Stimulated activated CD8-positive, alpha-beta memory T cell treated with anti-CD3 and anti-CD28 coated beads, Interleukin-4, amount 100 ng/mL, for 48 hours (primary cell): Measurements from ENCODE around the gene ATOH1.

Experiments used
- DNase-seq: peaks from one replicate; pipeline ENCODE4 v3.0.0-alpha.2; 2020

The ATOH1 gene, protein sequence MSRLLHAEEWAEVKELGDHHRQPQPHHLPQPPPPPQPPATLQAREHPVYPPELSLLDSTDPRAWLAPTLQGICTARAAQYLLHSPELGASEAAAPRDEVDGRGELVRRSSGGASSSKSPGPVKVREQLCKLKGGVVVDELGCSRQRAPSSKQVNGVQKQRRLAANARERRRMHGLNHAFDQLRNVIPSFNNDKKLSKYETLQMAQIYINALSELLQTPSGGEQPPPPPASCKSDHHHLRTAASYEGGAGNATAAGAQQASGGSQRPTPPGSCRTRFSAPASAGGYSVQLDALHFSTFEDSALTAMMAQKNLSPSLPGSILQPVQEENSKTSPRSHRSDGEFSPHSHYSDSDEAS

DNA sequence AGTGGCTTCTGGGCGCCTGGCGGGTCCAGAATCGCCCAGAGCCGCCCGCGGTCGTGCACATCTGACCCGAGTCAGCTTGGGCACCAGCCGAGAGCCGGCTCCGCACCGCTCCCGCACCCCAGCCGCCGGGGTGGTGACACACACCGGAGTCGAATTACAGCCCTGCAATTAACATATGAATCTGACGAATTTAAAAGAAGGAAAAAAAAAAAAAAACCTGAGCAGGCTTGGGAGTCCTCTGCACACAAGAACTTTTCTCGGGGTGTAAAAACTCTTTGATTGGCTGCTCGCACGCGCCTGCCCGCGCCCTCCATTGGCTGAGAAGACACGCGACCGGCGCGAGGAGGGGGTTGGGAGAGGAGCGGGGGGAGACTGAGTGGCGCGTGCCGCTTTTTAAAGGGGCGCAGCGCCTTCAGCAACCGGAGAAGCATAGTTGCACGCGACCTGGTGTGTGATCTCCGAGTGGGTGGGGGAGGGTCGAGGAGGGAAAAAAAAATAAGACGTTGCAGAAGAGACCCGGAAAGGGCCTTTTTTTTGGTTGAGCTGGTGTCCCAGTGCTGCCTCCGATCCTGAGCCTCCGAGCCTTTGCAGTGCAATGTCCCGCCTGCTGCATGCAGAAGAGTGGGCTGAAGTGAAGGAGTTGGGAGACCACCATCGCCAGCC is at the start of gene ATOH1:
TSS of gene ATOH1 (plus strand) at position 422 of the 663 bp plus-strand sequence. CDS start at position 596, 174 bp downstream.
- no peak for DNase-seq

DNA sequence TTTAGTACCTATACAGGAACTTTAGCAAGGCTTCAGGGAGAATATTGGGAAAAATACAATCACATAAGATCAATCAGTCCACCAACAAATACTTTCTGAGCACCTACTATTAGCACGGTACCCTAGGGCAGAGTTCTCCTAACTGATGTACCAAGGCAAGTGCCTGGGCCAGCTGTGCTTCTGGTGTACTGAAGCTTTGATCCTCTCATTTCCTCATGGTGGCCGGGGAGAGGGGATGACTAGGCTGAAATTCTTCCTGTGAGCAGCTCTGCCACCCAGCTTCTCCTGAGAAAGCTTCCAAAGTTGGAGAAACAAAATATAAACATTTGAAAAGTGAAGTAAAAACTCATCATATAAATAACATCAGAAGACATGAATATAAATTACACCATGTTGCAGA is 49.3 kb upstream of the ATOH1 start:
- no peak for DNase-seq

DNA sequence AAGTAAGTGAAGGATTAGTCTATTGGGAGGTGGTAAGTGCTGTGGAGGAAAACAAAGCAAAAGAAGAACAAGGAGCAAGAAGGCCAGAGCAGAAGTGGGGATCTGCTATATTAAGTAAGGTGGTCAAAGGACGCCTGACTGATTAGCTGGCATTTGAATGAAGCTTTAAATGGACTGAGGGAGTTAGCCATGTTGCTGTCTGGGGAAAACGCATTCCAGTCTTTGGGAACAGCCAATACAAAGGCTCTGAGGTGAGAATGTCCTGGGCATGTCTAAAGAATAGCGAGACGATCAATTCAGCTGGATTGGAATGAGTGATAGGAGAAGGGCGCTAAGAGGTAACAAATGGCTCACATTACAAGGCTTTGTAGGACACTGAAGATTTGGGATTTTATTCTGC is 48.5 kb upstream of the ATOH1 start:
- DNase-seq: no peak

DNA sequence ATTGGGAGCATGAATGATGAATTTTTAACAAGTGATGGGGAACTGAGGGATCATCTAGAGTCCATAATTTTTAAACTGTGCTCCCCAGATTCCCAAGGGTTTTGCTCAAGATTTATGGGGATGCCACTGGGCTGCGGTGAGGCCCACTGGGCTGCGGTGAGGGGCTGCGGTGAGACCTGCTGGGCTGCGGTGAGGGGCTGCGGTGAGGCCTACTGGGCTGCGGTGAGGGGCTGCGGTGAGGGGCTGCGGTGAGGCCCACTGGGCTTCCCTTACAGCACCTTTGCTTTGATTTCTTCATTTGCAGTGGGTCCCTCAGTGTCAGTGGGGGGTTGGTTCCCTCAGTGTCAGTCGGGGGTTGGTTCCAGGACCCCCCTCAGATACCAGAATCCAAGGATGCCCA is 47.4 kb upstream of the ATOH1 start:
- DNase-seq: no peak

DNA sequence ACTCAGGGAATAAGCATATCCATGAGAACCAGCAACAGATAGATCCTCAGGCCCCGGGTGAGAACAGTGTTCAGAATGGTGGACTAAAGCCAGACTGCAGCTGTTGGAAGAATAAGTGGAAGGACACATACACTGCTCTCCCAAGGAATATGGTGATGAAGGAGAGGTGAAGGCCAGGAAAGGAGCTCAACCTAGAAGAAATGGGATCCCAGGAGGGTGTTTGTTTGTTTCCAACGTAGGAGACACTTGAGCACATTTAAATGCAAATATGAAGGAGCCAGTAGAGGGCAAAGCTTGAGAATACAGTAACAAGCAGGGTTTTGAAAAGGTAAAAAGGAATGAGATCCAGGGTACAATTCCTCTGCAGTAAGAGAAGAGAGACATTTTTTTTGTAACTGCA is 42.4 kb upstream of the ATOH1 start:
- DNase-seq: no peak

DNA sequence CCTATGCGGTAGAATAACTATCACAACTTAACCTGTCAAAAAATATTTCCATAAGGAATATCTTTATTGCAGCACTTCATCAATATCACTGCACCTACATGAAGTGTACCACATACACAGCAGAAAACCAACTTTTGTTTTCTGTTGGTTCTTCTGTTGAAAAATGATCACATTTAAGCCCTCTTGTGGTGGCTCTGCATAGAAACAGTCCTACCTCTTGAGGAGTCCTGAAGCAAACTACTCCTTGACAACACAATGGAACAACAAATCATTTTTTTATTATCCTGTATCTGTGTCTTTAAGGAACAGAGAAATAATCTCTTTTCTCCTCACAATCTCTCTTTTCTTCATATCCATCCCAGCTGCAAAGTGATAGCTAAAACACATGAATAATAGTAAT is 39.8 kb upstream of the ATOH1 start:
- no peak for DNase-seq

DNA sequence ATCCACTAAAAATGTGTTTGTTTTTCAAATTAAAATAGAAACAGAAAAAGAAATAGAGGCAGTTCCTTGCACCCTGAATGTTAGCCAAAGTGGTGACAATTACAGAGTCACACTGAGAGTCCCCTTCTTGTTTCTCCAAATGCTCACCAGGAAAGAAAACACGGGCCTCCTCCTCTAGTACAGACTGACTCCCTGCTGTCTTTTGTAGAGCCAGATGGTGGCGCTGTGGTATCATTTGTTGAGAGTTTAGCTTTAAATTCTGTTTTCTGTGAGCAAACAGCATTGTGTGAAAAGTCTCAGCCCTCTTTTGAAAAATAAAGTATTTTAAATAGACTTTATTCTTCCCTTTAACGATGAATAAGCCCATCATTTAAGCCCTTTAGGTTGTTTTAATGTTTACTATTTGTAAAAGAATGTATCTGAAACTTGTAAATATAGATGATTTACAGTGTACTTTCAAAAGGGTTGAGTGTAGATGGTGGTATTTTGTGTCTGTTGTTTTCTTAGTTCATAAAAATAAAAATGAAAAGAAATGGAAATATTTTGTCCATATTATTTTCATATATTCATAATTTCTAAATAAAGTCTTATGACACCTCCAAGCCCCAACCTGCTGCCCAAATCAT is 36.9 kb upstream of the ATOH1 start:
- DNase-seq: peak; percentile 55

DNA sequence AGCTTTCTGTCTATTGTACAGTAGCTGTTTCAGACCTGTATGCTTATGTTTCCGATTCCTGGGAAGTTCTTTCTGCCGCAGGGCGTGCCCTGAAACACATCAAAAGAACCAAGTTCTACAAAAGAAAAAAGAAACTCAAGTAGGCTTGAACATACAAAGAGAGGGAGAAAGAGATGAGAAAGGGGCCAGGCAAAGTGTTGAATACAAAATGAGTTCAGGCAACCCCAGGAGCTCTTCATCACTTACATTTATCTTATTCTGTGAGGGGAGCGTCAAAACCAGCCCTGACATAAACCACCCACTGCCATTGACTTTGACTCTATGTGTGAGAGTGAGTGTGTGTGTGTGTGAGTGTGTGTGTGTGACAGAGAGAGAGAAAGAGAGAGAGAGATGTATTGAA is 26.5 kb upstream of the ATOH1 start:
- DNase-seq: no peak

DNA sequence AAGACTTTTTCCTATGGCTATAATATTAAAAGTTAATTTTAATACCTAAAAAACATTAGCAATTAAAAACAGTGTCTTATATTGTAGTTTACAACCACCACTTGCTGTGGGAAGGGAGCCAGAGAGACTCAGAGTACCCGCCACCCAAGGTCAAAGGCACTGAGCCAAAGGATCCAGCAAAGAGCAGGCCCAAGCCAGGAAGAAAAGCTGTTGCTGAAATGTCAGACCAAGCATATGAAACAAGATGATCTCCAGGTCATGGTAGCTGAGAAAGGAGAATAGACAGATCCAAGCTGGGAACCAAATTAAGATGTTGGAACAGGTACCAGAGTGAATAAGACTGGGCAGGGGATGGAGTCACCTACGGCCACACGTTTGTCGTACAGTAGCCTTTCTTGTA is 18.8 kb upstream of the ATOH1 start:
- no peak for DNase-seq

DNA sequence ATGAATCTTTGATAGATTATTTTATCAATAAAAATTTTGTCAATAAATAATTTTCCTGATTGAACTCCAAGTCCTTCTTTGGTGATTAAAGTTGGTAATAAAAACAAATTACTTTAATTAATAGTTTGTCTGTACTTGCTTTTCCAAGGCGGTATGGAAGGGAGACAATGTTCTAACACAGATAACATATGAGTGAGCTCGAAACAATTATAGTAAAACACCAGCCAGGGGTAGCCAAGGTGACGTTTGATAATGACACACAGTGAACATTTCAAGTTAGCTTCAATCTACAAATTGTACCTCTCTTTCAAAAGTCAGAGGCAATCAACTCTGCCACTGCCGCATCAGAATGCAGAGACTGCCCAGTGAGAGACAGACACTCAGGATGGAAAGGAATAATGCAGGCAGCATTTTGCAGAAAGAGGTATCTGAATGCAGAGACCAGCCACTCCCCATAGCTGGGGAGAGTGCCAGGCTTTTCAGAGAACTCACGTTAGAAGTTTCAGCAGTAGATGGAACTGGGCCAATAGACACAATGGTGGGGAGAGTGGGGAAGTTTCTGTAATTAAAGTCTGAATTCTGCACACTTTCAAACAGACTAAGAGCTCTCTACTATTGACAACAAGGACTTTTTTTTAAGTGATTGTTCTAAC is 18.1 kb upstream of the ATOH1 start:
- no peak for DNase-seq

DNA sequence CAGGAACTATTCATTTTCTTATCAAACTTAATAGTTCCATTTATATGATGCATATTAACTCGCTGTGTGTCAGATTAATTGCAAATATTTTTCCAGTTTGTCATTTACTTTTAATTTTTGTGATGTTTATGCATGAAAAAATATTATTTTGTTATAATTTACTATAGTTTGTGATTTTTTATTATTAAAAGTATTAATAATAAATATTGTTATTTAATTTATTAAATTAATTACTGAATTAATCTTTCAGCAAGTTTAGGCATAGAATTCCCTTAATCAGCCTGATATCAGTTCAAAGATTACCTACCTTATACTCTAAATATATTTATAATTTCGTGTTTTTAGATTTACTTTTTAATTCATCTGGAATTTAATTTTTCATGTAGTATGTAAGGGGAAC is 15.5 kb upstream of the ATOH1 start:
- no peak for DNase-seq

DNA sequence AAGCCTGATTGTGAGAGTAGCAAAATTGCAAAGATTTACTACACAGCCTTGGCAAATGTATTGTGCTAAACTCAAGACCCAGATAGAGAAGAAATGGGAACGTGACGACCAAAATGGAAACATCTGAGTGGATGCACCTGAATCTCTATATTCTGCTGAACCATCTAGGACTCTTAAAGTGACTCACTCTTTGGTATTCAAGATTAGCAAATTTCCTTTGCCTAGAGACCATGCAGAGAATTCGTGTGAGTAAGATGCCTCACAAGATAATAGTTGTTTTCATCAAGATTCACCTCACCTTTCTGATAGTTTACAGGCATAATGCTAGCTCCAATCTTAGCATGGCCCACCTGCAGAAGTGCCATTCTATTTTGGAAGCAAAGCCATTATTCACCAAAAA is 14.4 kb upstream of the ATOH1 start:
- no peak for DNase-seq

DNA sequence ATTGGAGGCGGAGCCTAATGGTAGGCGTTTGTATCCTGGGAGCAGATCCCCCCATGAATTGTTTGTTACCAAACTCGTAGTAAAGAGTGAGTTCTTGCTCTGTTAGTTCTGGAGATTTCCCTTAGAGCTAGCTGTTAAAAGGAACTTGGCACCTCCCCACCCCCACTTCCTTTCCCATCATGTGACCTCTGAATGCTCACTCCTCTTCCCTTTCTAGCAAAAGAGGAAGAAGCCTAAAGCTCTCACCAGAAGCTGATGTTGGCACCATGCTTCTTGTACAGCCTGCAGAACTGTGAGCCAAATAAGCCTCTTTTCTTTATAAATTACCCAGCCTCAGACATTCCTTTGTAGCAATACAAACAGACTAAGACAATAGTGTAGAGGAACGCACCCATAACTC is 13.8 kb upstream of the ATOH1 start:
- no peak for DNase-seq

DNA sequence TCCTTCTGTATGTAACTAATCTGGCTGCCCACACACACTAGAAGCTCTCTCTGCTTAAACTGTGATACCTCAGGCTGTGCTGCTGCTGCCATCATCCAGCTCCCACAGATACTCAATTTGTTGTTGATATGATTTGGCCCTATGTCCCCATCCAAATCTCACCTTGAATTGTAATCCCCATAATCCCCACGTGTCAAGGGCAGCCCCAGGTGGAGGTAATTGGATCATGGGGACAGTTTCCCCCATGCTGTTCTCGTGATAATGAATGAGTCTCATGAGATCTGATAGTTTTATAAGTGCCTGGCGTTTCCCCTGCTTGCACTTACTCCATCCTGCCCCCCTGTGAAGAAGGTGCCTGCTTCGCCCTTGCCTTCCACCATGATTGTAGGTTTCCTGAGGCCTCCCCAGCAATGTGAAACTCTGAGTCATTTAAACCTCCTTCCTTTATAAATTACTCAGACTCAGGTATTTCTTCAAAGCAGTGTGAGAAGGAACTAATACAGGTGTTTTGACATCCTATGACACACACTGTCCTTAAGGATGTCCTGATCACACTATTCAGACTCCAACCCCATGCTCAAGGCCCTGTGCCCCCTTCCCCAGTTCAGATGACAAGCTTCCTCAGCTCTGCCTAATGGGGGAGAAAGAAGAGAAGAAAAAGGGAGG is 2.9 kb upstream of the ATOH1 start:
- no peak for DNase-seq

DNA sequence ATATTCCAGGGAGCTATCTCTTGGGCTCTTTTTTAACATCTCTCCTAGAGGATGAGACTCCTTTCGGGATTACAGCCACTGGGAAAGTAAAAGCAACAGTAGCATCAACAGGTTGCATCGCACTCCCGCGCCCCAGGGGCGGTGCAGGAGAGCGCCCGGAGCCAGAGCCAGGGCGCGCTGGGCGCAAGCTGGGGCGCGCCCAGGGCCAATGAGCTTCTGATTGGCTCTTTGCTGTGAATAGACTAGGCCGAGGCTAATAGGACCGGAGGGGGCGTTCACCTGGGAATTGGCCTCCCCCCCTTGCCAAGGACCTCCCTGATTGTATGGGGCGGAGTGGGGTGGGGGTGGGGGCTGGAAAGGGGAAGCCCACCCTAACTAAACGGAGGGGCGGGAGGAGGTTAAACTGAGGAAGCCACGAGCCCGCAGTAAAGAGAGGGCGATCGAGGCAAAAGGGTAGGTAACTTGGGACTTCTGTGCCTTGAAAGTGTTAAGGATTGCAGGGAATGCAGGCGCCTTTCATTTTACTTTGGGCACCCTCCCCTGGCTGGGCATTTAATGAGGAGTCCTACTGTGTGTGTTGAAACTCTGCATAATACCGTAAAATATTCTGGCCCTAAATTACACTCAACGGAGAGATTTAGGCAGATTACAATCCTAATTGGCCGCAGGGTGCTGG is 1.1 kb upstream of the ATOH1 start:
- DNase-seq: no peak

DNA sequence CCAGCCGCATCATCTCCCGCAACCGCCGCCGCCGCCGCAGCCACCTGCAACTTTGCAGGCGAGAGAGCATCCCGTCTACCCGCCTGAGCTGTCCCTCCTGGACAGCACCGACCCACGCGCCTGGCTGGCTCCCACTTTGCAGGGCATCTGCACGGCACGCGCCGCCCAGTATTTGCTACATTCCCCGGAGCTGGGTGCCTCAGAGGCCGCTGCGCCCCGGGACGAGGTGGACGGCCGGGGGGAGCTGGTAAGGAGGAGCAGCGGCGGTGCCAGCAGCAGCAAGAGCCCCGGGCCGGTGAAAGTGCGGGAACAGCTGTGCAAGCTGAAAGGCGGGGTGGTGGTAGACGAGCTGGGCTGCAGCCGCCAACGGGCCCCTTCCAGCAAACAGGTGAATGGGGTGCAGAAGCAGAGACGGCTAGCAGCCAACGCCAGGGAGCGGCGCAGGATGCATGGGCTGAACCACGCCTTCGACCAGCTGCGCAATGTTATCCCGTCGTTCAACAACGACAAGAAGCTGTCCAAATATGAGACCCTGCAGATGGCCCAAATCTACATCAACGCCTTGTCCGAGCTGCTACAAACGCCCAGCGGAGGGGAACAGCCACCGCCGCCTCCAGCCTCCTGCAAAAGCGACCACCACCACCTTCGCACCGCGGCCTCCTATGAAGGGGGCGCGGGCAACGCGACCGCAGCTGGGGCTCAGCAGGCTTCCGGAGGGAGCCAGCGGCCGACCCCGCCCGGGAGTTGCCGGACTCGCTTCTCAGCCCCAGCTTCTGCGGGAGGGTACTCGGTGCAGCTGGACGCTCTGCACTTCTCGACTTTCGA is 654 bp downstream of the ATOH1 start:
- DNase-seq: no peak

DNA sequence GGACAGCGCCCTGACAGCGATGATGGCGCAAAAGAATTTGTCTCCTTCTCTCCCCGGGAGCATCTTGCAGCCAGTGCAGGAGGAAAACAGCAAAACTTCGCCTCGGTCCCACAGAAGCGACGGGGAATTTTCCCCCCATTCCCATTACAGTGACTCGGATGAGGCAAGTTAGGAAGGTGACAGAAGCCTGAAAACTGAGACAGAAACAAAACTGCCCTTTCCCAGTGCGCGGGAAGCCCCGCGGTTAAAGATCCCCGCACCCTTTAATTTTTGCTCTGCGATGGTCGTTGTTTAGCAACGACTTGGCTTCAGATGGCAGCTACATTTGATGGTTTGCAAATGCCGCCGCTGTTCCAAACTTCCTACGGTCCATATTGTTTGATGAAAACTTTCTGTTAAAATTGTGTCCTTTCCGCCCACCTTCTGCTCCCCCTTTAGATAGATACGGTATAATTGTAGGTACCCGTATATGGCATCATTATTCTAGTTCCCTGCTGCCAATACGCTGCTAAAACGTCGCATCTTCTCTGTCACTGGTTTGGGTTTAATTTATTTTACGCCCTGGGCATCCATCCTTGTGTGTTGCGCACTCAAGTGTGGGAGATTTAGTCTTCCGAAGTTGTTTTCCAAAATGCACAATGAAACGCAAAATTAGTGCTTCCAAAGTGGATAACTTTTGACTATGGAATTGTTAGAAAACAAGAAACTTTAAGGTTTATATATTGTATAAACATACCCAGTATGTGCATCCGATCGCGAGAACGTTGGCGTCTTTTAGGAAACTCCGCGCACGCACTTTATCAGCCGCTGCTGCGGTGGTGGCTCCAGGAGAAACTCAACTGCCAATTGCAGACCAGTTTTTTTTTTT is 1.5 kb downstream of the ATOH1 start:
- no peak for DNase-seq

DNA sequence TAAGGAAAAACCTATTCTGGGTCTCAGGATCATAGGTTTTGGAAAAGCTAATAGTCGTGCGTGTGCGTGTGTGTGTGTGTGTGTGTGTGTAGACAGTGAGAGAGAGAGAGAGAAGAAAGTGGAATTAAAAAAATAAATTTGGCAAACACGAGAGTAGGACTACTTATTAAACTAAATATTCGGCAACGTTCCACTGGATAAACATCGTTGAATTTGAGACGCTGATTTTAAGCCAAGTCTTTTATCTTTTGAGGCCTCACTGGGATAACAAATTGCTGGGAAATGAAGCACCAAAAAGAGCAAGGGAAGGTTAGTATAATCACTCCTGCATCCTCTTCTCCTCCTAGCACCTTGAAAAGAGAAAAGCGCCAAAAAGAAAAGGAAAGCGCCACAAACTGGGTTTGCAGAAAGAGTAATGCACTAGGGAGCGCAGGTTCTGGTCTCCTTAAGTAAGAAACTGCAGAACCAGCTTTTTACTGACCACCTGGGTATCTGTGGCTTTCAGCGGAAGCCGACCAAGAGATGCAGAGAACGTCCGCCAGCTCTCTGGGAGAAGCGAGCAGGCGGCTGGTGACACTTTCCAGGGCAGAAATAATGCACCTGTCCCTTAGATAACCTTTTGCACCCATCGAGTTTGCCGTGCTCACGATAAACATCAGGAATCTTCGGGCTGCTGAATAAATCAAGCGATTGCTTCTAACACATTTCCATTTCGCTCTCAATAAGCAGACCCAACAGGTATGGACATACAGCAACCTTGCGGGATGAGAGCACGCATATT is 3.4 kb downstream of the ATOH1 start:
- DNase-seq: no peak

DNA sequence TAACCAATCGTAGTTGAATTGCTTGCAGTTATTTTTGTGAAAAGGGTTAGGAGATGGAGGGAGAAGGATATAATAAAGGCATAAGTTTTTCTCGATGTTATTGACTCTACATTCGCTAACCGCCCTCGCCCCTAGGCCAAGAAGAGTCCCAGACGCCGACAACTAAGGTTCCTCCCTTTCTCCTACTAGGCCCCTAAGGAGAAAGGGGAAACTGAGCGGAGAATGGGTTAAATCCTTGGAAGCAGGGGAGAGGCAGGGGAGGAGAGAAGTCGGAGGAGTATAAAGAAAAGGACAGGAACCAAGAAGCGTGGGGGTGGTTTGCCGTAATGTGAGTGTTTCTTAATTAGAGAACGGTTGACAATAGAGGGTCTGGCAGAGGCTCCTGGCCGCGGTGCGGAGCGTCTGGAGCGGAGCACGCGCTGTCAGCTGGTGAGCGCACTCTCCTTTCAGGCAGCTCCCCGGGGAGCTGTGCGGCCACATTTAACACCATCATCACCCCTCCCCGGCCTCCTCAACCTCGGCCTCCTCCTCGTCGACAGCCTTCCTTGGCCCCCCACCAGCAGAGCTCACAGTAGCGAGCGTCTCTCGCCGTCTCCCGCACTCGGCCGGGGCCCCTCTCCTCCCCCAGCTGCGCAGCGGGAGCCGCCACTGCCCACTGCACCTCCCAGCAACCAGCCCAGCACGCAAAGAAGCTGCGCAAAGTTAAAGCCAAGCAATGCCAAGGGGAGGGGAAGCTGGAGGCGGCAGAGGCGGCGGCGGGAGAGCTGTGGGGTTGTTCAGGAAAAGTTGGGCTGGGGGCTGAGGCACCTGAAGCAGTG is 5.9 kb downstream of the ATOH1 start:
- DNase-seq: no peak
